NOMO-1 treated with DMSO at 0.1 percent for 48 hours (cell line): ENCODE measurements around the gene NRP1.

Source experiments
- DNase-seq: peaks from one replicate; lab custom pipeline; 2025; ENCODE audit not compliant: unreplicated experiment; lab: John Stamatoyannopoulos, UW

The NRP1 gene

GRCh38 chr10:33133557-33133956, 200.9 kb downstream of the NRP1 start:
- DNase-seq, result no peak

- DNase-seq, result no peak
Measured at GRCh38 chr10:33132626-33133025, 201.8 kb downstream of the NRP1 start.

GRCh38 chr10:33129996-33130386, 204.5 kb downstream of the NRP1 start:
- DNase-seq, result no peak

- DNase-seq, result no peak
Measured at GRCh38 chr10:33129141-33129995, 205.1 kb downstream of the NRP1 start.

DNA sequence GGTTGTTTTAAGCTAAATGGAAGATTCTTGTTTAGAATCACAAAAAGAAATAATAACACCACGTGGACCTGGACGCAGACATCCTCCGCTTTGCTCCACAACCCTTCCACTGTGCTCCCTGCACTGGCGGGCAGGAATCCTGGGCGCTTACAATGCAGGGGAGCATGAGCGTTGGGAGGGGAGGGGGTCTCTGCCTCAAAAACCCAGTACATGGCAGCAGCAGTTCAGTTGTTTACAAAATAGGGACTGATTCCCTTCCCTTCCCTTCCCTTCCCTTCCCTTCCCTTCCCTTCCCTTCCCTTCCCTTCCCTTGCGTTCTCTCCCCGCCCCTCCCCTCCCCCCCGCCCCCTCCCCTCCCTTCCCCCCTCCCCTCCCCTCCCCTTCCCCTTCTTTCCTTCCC, 206.8 kb downstream of the NRP1 start:
- no peak for DNase-seq
